Left lung (tissue), 10 donors: ENCODE data around the gene MBD6. TPM values are rescaled to one million over a fixed set of nuclear protein-coding genes. Genes with fewer than 3 reads are reported as not detected.
"Not testable (repeated sequence)": the region's sequence is repeated elsewhere in the genome, so short reads cannot be mapped to it uniquely, and the experiment has no call there.

Experiments
- ATAC-seq: fragments of 200-7000 bp; cut with Tn5 transposase; one replicate; pipeline ENCODE4 v1.9.1; 2020; ENCODE audit warnings: moderate library complexity
- DNase-seq, 4 donors: peaks; one replicate each; pipeline ENCODE4 v3.0.0-alpha.2; 2013 to 2020
- H3K27ac ChIP-seq, 2 donors: fragments of 200-600 bp; sonication (generic) in 1 of 2; one replicate each; pipeline versions ENCODE4 v1.5.0 to v1.8.0; 2020 to 2021
- H3K27me3 ChIP-seq, 2 donors: fragments of 200-600 bp; sonication (generic) in 1 of 2; one replicate each; pipeline versions ENCODE4 v1.5.0 to v1.8.0; 2020 to 2021
- H3K36me3 ChIP-seq, 2 donors: fragments of 200-600 bp; sonication (generic) in 1 of 2; one replicate each; pipeline versions ENCODE4 v1.5.0 to v1.8.0; 2020 to 2021
- H3K4me1 ChIP-seq, 2 donors: fragments of 200-600 bp; one replicate each; pipeline ENCODE4 v1.8.0; 2021
- H3K4me3 ChIP-seq, 2 donors: fragments of 200-600 bp; sonication (generic) in 1 of 2; one replicate each; pipeline versions ENCODE4 v1.5.0 to v1.8.0; 2020 to 2021; ENCODE audit warnings: mild to moderate bottlenecking in 1 of 2
- H3K9me3 ChIP-seq, 2 donors: fragments of 200-600 bp; sonication (generic) in 1 of 2; one replicate each; pipeline versions ENCODE4 v1.5.0 to v1.8.0; 2020 to 2021
- intact Hi-C, 2 donors: fragments of 100-400 bp; cut with DNase I; formaldehyde crosslinking; loops; one replicate each; pipeline versions ENCODE4 v1.11.2 to v1.14.2; 2022
- polyA plus RNA-seq, 6 donors: library from polyadenylated mRNA; unstranded; fragments of 120-200 nt; gene quantifications; one replicate each; pipeline ENCODE4 v1.2.1, GENCODE V29; 2013; ENCODE audit not compliant: insufficient read length in 6 of 6
- total RNA-seq, 2 donors: library from RNA; stranded (reverse); fragmentation: NEBNext Ultra II Directional; extraction: Animal tissue kit (Norgen Biotek cat#: 25700); gene quantifications; one replicate each; pipeline ENCODE4 v1.2.1, GENCODE V29; 2021
- TF ChIP-seq, protein P1 (sequence below), 2 donors: fragments of 200-600 bp; sonication (generic) in 1 of 2; IDR thresholded peaks; one replicate each; pipeline versions ENCODE4 v1.5.0 to v1.8.0; 2021; ENCODE audit warnings: antibody characterized with exemption in 2 of 2
- donor health status: DM: no; HTN: yes; CAD: no.
- donor health status: DM: no; HTN: no; CAD: no.

The MBD6 gene
- total and polyA plus RNA-seq, 8 donors = 61.3 to 111 (median 73.2) TPM

DNA sequence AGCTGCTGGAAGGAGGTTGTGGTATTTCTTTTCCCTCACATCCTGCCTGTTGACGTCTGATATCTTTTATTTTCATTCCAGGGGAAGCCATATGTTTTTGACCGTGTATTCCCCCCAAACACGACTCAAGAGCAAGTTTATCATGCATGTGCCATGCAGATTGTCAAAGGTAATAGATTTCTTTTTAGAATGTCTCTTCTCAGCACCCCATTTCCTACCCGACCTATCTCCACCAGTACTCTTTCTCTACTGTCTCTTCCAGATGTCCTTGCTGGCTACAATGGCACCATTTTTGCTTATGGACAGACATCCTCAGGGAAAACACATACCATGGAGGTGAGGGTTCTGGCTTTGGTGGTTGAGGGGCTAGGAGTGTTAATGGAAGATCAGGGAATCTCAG is 40.7 kb downstream of the MBD6 start:
- Histone ChIP-seq H3K4me3 (no peak overlapping the region), H3K27ac (no peak overlapping the region), H3K27me3 (peaks cover 0 to 51% of the 10 kb centered on the region in 2 donors), H3K9me3 (no peaks in the 10 kb centered on the region), H3K4me1 (no peaks in the 10 kb centered on the region), H3K36me3 (no peaks in the 10 kb centered on the region)
- TF ChIP-seq, protein P1, sequence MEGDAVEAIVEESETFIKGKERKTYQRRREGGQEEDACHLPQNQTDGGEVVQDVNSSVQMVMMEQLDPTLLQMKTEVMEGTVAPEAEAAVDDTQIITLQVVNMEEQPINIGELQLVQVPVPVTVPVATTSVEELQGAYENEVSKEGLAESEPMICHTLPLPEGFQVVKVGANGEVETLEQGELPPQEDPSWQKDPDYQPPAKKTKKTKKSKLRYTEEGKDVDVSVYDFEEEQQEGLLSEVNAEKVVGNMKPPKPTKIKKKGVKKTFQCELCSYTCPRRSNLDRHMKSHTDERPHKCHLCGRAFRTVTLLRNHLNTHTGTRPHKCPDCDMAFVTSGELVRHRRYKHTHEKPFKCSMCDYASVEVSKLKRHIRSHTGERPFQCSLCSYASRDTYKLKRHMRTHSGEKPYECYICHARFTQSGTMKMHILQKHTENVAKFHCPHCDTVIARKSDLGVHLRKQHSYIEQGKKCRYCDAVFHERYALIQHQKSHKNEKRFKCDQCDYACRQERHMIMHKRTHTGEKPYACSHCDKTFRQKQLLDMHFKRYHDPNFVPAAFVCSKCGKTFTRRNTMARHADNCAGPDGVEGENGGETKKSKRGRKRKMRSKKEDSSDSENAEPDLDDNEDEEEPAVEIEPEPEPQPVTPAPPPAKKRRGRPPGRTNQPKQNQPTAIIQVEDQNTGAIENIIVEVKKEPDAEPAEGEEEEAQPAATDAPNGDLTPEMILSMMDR (IDR thresholded peaks at IDR 0.05) = no peak
- intact Hi-C loops = no loop called here
- ATAC-seq = no peak
- no peak for DNase-seq

DNA sequence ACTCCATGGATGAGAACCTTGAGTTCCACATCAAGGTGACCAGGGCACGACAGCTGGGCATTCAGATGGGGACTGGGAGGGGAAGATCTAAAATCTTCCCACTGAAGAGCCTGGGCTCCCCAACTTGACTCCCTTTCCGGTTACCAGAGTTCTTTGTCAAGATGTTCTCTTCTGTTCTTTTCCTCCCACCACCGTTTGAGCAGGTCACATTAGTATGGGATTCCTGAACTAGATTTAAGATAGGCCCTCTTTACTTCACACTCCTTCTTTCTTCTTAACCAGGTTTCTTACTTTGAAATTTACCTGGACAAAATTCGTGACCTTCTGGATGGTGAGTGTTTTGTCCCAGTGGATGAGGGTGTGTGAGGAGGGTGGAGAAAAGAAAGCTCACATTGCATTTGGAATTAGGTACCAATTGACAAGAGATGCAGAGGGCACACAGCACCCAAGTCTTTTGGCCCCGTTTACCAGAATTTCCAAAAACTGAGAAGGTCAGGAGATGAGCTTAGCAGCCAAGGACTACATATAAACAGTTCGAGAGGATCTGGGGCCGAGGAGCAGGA is 41.6 kb downstream of the MBD6 start:
- no peak overlapping the region for H3K4me3 ChIP-seq
- H3K36me3 ChIP-seq = no peaks in the 10 kb centered on the region
- H3K27me3 ChIP-seq = peaks cover 0 to 51% of the 10 kb centered on the region in 2 donors
- intact Hi-C loops = no loop called here
- TF ChIP-seq, protein P1 (IDR thresholded peaks at IDR 0.05) = no peak
- H3K27ac ChIP-seq = no peak overlapping the region
- DNase-seq (no peak), ATAC-seq (no peak)
- H3K9me3 ChIP-seq = no peaks in the 10 kb centered on the region
- no peaks in the 10 kb centered on the region for H3K4me1 ChIP-seq

DNA sequence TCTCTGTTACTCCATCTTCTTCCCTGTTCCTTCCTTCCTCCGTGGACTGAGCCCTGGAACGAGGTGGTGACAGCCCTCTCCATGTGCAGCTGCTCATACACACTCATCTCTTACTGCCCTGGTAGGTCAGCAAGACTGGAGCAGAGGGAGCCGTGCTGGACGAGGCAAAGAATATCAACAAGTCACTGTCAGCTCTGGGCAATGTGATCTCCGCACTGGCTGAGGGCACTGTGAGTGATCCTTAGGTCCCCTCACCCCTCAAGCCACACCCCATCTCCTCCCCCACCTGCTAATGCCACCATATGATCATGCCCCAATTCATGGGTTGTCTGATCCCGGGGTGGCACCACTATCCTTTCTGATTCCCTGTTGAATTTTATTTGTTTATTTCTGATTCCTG is 46.2 kb downstream of the MBD6 start:
- DNase-seq = no peak
- no peak for ATAC-seq
- Histone ChIP-seq H3K9me3 (no peaks in the 10 kb centered on the region), H3K4me1 (no peaks in the 10 kb centered on the region), H3K36me3 (no peaks in the 10 kb centered on the region), H3K27ac (no peak overlapping the region), H3K4me3 (no peak overlapping the region), H3K27me3 (peaks cover 0 to 26% of the 10 kb centered on the region in 2 donors)
- intact Hi-C loops = no loop called here
- TF ChIP-seq, protein P1 (IDR thresholded peaks at IDR 0.05) = no peak

DNA sequence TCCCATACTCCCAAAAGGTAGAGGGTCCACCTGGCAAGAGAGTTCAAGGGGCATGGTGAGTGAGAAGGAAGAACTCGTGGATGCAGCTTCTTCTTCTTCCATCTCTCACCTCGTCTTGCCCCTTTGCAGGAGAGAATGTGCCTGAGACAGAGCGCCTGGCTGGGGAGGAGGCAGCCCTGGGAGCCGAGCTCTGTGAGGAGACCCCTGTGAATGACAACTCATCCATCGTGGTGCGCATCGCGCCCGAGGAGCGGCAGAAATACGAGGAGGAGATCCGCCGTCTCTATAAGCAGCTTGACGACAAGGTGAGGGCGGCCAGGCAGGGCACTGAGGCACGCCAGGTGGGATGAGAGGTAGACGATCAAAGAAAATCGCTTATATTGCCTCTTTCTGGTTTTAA is 47.2 kb downstream of the MBD6 start:
- H3K27ac ChIP-seq = no peak overlapping the region
- H3K36me3 ChIP-seq = no peaks in the 10 kb centered on the region
- DNase-seq (no peak), ATAC-seq (no peak)
- H3K4me1 ChIP-seq = no peaks in the 10 kb centered on the region
- no peaks in the 10 kb centered on the region for H3K9me3 ChIP-seq
- intact Hi-C loops = no loop called here
- H3K4me3 ChIP-seq = no peak overlapping the region
- H3K27me3 ChIP-seq = peaks cover 0 to 26% of the 10 kb centered on the region in 2 donors
- TF ChIP-seq, protein P1 (IDR thresholded peaks at IDR 0.05) = no peak

DNA sequence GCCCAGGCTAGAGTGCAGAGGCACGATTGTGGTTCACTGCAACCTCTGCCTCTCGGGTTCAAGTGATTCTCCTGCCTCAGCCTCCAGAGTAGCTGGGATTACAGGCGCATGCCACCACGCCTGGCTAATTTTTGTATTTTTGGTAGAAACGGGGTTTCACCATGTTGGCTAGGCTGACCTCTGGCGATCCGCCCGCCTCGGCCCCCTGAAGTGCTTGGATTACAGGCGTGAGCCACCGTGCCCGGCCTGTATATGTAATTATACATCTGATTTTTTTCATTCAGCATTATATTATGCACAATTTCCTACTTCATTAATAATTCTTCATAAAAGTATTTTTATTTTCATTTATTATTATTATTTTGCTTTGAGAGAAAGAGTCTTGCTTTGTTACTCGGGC is 47.8 kb downstream of the MBD6 start:
- H3K27ac ChIP-seq, H3K4me1 ChIP-seq, ATAC-seq, DNase-seq, H3K9me3 ChIP-seq, intact Hi-C loops, H3K4me3 ChIP-seq, H3K36me3 ChIP-seq: not testable (repeated sequence)
- peaks cover 0 to 23% of the 10 kb centered on the region in 2 donors for H3K27me3 ChIP-seq
